Stimulated activated CD4-positive, alpha-beta T cell treated with anti-CD3 and anti-CD28 coated beads, Interleukin-4, amount 100 ng/mL, for 1 hour (primary cell): ENCODE results near the gene CHRM2.

Experiments used
- DNase-seq: peaks from one replicate; pipeline ENCODE4 v3.0.0-alpha.2; 2020

The CHRM2 gene

GRCh38 chr7:136897676-136898075 lies 29.2 kb downstream of the CHRM2 start:
- DNase-seq = no peak

- no peak for DNase-seq
Observed at GRCh38 chr7:136900005-136900404, 31.6 kb downstream of the CHRM2 start.

- no peak for DNase-seq
Observed at GRCh38 chr7:136910771-136911170, 42.3 kb downstream of the CHRM2 start.

- DNase-seq = no peak
Observed at GRCh38 chr7:136911344-136911743, 42.9 kb downstream of the CHRM2 start.

- DNase-seq = no peak
Observed at GRCh38 chr7:136912339-136912738, 43.9 kb downstream of the CHRM2 start.

GRCh38 chr7:136914016-136914415 lies 45.6 kb downstream of the CHRM2 start:
- DNase-seq = no peak

- no peak for DNase-seq
Observed at GRCh38 chr7:136919820-136920219, 51.4 kb downstream of the CHRM2 start.

GRCh38 chr7:136923111-136923667 lies 54.7 kb downstream of the CHRM2 start:
- no peak for DNase-seq

GRCh38 chr7:136925044-136925443 lies 56.6 kb downstream of the CHRM2 start:
- DNase-seq = no peak

GRCh38 chr7:136925556-136925955 lies 57.1 kb downstream of the CHRM2 start:
- no peak for DNase-seq

- DNase-seq = no peak
Observed at GRCh38 chr7:136931169-136931867, 62.9 kb downstream of the CHRM2 start.

GRCh38 chr7:136937436-136937835 lies 69.0 kb downstream of the CHRM2 start:
- no peak for DNase-seq

- no peak for DNase-seq
Observed at GRCh38 chr7:136938476-136938875, 70.0 kb downstream of the CHRM2 start.

- no peak for DNase-seq
Observed at GRCh38 chr7:136940122-136940521, 71.7 kb downstream of the CHRM2 start.

- DNase-seq = no peak
Observed at GRCh38 chr7:136940917-136941316, 72.5 kb downstream of the CHRM2 start.

GRCh38 chr7:136941816-136942215 lies 73.4 kb downstream of the CHRM2 start:
- no peak for DNase-seq

GRCh38 chr7:136942401-136942800 lies 73.9 kb downstream of the CHRM2 start:
- no peak for DNase-seq

GRCh38 chr7:136942994-136943393 lies 74.5 kb downstream of the CHRM2 start:
- no peak for DNase-seq

GRCh38 chr7:136947347-136947746 lies 78.9 kb downstream of the CHRM2 start:
- no peak for DNase-seq

GRCh38 chr7:136950331-136950730 lies 81.9 kb downstream of the CHRM2 start:
- no peak for DNase-seq

GRCh38 chr7:136953386-136953785 lies 84.9 kb downstream of the CHRM2 start:
- no peak for DNase-seq

GRCh38 chr7:136956232-136956631 lies 87.8 kb downstream of the CHRM2 start:
- no peak for DNase-seq

- DNase-seq = no peak
Observed at GRCh38 chr7:136956671-136957070, 88.2 kb downstream of the CHRM2 start.

- no peak for DNase-seq
Observed at GRCh38 chr7:136957391-136957790, 88.9 kb downstream of the CHRM2 start.

GRCh38 chr7:136958016-136958415 lies 89.6 kb downstream of the CHRM2 start:
- no peak for DNase-seq
